ENCODE measurements around the gene DIPK1B.

GRCh38 chr9:136762221-136762691, 49.9 kb downstream of the DIPK1B start:
- TF ChIP-seq EZH2 (IDR thresholded peaks at IDR 0.05; ENCODE audit: borderline replicate concordance, low read depth, low read length, severe bottlenecking), result no peak
- no peak for TF ChIP-seq POLR2AphosphoS5 (IDR thresholded peaks at IDR 0.05; ENCODE audit: insufficient read depth, low read depth, low read length)
- no peak for TF ChIP-seq POLR2A (IDR thresholded peaks at IDR 0.05; ENCODE audit: low read depth, low read length)
- no peak for TF ChIP-seq CTCF (IDR thresholded peaks at IDR 0.05; ENCODE audit: extremely low read depth in 1 of 2, insufficient read depth in 1 of 2, low read depth in 1 of 2, low read length in 2 of 2)
- TF ChIP-seq MYC (IDR thresholded peaks at IDR 0.05; ENCODE audit: low read depth, low read length), result no peak
- TF ChIP-seq JUN (IDR thresholded peaks at IDR 0.05; ENCODE audit: borderline replicate concordance, insufficient read depth, insufficient read length, low read depth), result no peak
- TF ChIP-seq MAX (IDR thresholded peaks at IDR 0.05; ENCODE audit: insufficient read depth, insufficient read length), result no peak
- TF ChIP-seq FOS (IDR thresholded peaks at IDR 0.05; ENCODE audit: borderline replicate concordance, insufficient read depth, low read length), result no peak
